ENCODE data around the gene SPATA17.

GRCh38 chr1:217911908-217912307 is 280.8 kb downstream of the SPATA17 start:
- TF ChIP-seq POLR2A (IDR thresholded peaks at IDR 0.05) (no peak), CTCF (IDR thresholded peaks at IDR 0.05) (no peak)

All from right lobe of liver (tissue), 4 donors.